H1 (cell line): ENCODE data around the gene TYW1B. TPM values are rescaled to one million over a fixed set of nuclear protein-coding genes. Genes with fewer than 3 reads are reported as not detected.
"Not testable (repeated sequence)": the region's sequence is repeated elsewhere in the genome, so short reads cannot be mapped to it uniquely, and the experiment has no call there.

Experiments
- CTCF ChIA-PET: fragments of 300-600 bp; sonication (Branson Sonifier 250); formaldehyde crosslinking; loops from one replicate; lab custom pipeline; 2021; ENCODE audit not compliant: partially characterized antibody; lab: Charles Lee
- POLR2A ChIA-PET: fragments of 300-600 bp; sonication (Branson Sonifier 250); formaldehyde crosslinking; loops from one replicate; lab custom pipeline; 2021; ENCODE audit warnings: inconsistent platforms; ENCODE audit not compliant: partially characterized antibody; lab: Charles Lee
- DNase-seq, 2 experiments: peaks; one replicate each; pipeline versions ENCODE4 v3.0.0 to v3.0.0-alpha.2; 2010 to 2022; ENCODE audit warnings: low spot score in 2 of 2, low read depth in 1 of 2, mixed read lengths in 1 of 2
- FAIRE-seq: peaks from 2 replicates; lab custom pipeline; 2011; peaks lifted over from hg19 to GRCh38; lab: Jason Lieb, UNC
- H2AFZ ChIP-seq: 2 replicates; pipeline ENCODE4 v1.8.1; 2012; ENCODE audit warnings: low read length, inconsistent platforms
- H2AK5ac ChIP-seq: 2 replicates; pipeline ENCODE4 v1.6.1; 2013; ENCODE audit warnings: low read depth, low read length
- H2BK120ac ChIP-seq: replicated peaks from 2 replicates; pipeline ENCODE3; 2013; ENCODE audit warnings: low read depth, low read length, inconsistent platforms
- H2BK12ac ChIP-seq: 2 replicates; pipeline ENCODE4 v1.6.1; 2013; ENCODE audit warnings: low read depth, low read length
- H2BK15ac ChIP-seq: 2 replicates; pipeline ENCODE4 v1.6.1; 2013; ENCODE audit warnings: low read length
- H2BK20ac ChIP-seq: 2 replicates; pipeline ENCODE4 v1.6.1; 2013; ENCODE audit warnings: low read length
- H2BK5ac ChIP-seq: 2 replicates; pipeline ENCODE4 v1.6.1; 2013; ENCODE audit warnings: low read depth, low read length
- H3K14ac ChIP-seq: 2 replicates; pipeline ENCODE4 v1.6.1; 2013; ENCODE audit warnings: inconsistent platforms; ENCODE audit not compliant: insufficient read length
- H3K18ac ChIP-seq: 2 replicates; pipeline ENCODE4 v1.6.1; 2013; ENCODE audit warnings: low read length; ENCODE audit errors: extremely low read depth
- H3K23ac ChIP-seq: 2 replicates; pipeline ENCODE4 v1.6.1; 2013; ENCODE audit warnings: inconsistent platforms; ENCODE audit not compliant: insufficient read length
- H3K23me2 ChIP-seq: 2 replicates; pipeline ENCODE4 v1.6.1; 2013; ENCODE audit warnings: low read depth, low read length
- H3K27ac ChIP-seq: 2 replicates; pipeline ENCODE4 v1.6.1; 2011; ENCODE audit warnings: low read depth, low read length, inconsistent platforms
- H3K27me3 ChIP-seq, 4 experiments: replicated peaks in 1 of 4; 1 replicate in 1 of 4; 2 replicates in 3 of 4; pipeline versions ENCODE4 v1.6.1 to v1.8.1; 2011 to 2013; ENCODE audit warnings: low read length in 3 of 4, mild to moderate bottlenecking in 3 of 4, inconsistent platforms in 2 of 4, mixed read lengths in 2 of 4, moderate library complexity in 1 of 4; ENCODE audit not compliant: control insufficient read depth in 3 of 4, insufficient read depth in 3 of 4; ENCODE audit errors: extremely low read depth in 1 of 4
- H3K36me3 ChIP-seq, 4 experiments: 2 replicates each; pipeline versions ENCODE4 v1.6.1 to v1.8.1; 2011 to 2013; ENCODE audit warnings: mild to moderate bottlenecking in 4 of 4, low read length in 3 of 4, moderate library complexity in 2 of 4, control low read depth in 1 of 4, inconsistent platforms in 1 of 4; ENCODE audit not compliant: insufficient read depth in 4 of 4, control insufficient read depth in 2 of 4
- H3K4ac ChIP-seq: replicated peaks from 2 replicates; pipeline ENCODE3; 2013; ENCODE audit warnings: low read length, low read depth, mixed read lengths, inconsistent platforms; ENCODE audit not compliant: insufficient read length
- H3K4me1 ChIP-seq, 4 experiments: replicated peaks in 1 of 4; 1 replicate in 1 of 4; 2 replicates in 3 of 4; pipeline versions ENCODE4 v1.6.1 to v1.8.1; 2011 to 2013; ENCODE audit warnings: low read length in 3 of 4, inconsistent platforms in 2 of 4, mixed read lengths in 1 of 4; ENCODE audit not compliant: insufficient read depth in 4 of 4, control insufficient read depth in 3 of 4
- H3K4me2 ChIP-seq, 2 experiments: 2 replicates each; pipeline versions ENCODE4 v1.6.1 to v1.8.1; 2011 to 2013; ENCODE audit warnings: low read depth in 2 of 2, low read length in 2 of 2, control low read depth in 1 of 2, inconsistent platforms in 1 of 2, mild to moderate bottlenecking in 1 of 2; ENCODE audit not compliant: insufficient read depth in 1 of 2
- H3K4me3 ChIP-seq, 4 experiments: fragments of 200-600, 300-600 bp in 1 of 4; sonication (generic), shearing (Covaris generic), sonication (Bioruptor Twin) in 1 of 4; 2 replicates each; pipeline versions ENCODE4 v1.5.1 to v1.8.1; 2011 to 2016; ENCODE audit warnings: low read length in 4 of 4, low read depth in 3 of 4, control low read depth in 2 of 4, inconsistent platforms in 2 of 4, mild to moderate bottlenecking in 2 of 4, mixed read lengths in 1 of 4, moderate library complexity in 1 of 4; ENCODE audit not compliant: insufficient read depth in 2 of 4; ENCODE audit errors: extremely low read depth in 1 of 4
- H3K56ac ChIP-seq: replicated peaks from 2 replicates; pipeline ENCODE3; 2013; ENCODE audit warnings: low read depth, mild to moderate bottlenecking, mixed read lengths, low read length, inconsistent platforms; ENCODE audit not compliant: insufficient read length
- H3K79me1 ChIP-seq: 2 replicates; pipeline ENCODE4 v1.6.1; 2013; ENCODE audit warnings: low read depth, low read length, control low read depth
- H3K79me2 ChIP-seq, 2 experiments: 2 replicates each; pipeline versions ENCODE4 v1.6.1 to v1.8.1; 2012 to 2013; ENCODE audit warnings: low read length in 2 of 2, mild to moderate bottlenecking in 2 of 2, inconsistent platforms in 1 of 2; ENCODE audit not compliant: insufficient read depth in 2 of 2, control insufficient read depth in 1 of 2
- H3K9ac ChIP-seq, 4 experiments: replicated peaks in 1 of 4; 1 replicate in 1 of 4; 2 replicates in 3 of 4; pipeline versions ENCODE4 v1.6.1 to v1.8.1; 2011 to 2013; ENCODE audit warnings: low read depth in 3 of 4, low read length in 3 of 4, control low read depth in 2 of 4, mild to moderate bottlenecking in 2 of 4, moderate library complexity in 2 of 4, inconsistent platforms in 1 of 4; ENCODE audit errors: extremely low read depth in 1 of 4
- H3K9me3 ChIP-seq, 2 experiments: 2 replicates each; pipeline versions ENCODE4 v1.6.1 to v1.8.1; 2012 to 2013; ENCODE audit warnings: mild to moderate bottlenecking in 2 of 2, moderate library complexity in 2 of 2, control low read depth in 1 of 2, inconsistent platforms in 1 of 2, low read depth in 1 of 2, low read length in 1 of 2, mixed read lengths in 1 of 2; ENCODE audit not compliant: insufficient read depth in 2 of 2
- H4K20me1 ChIP-seq, 2 experiments: replicated peaks in 1 of 2; 2 replicates each; pipeline versions ENCODE3 to v1.8.1; 2011 to 2013; ENCODE audit warnings: inconsistent platforms in 2 of 2, low read length in 2 of 2, mild to moderate bottlenecking in 1 of 2; ENCODE audit not compliant: insufficient read depth in 2 of 2, control insufficient read depth in 1 of 2
- H4K5ac ChIP-seq: 2 replicates; pipeline ENCODE4 v1.6.1; 2013; ENCODE audit warnings: low read length, low read depth, mixed read lengths, inconsistent platforms; ENCODE audit not compliant: insufficient read length
- H4K8ac ChIP-seq: 2 replicates; pipeline ENCODE4 v1.8.0; 2013; ENCODE audit warnings: mild to moderate bottlenecking, moderate library complexity, low read length, inconsistent platforms; ENCODE audit not compliant: insufficient read depth; ENCODE audit errors: extremely low read depth
- H4K91ac ChIP-seq: replicated peaks from 2 replicates; pipeline ENCODE3; 2013; ENCODE audit warnings: low read length, mixed read lengths, inconsistent platforms; ENCODE audit not compliant: insufficient read length
- WGBS, 2 experiments: shearing (Covaris generic) in 1 of 2; methylation state at CpG; one replicate each; pipeline versions ENCODE4 v1.1.6 to v1.1.7; 2013 to 2015; ENCODE audit warnings: low lambda C conversion rate in 2 of 2, mixed read lengths in 2 of 2, inconsistent platforms in 1 of 2, low coverage in 1 of 2, missing lambda C conversion rate in 1 of 2; ENCODE audit not compliant: insufficient replicate concordance in 2 of 2, insufficient coverage in 1 of 2, insufficient read length in 1 of 2; ENCODE audit errors: extremely low coverage in 1 of 2, missing lambda C conversion rate in 1 of 2; 5-methylcytosine and 5-hydroxymethylcytosine counted together
- polyA plus RNA-seq, 7 experiments: library from polyadenylated mRNA; depleted of rRNA in 3 of 7; stranded (reverse) in 5 of 7; unstranded in 2 of 7; fragments of >200 nt in 5 of 7; fragments of 200-250 nt in 2 of 7; gene quantifications; 1 replicate in 5 of 7; 2 replicates in 1 of 7; 4 replicates in 1 of 7; pipeline versions ENCODE4 v1.2.1 to v1.2.3, GENCODE V29; 2011 to 2013; ENCODE audit warnings: missing spikeins in 2 of 7, mixed read lengths in 2 of 7
- total RNA-seq: library from RNA; stranded (reverse); fragmentation: NEBNext Ultra II Directional; extraction: Animal tissue kit (Norgen Biotek cat#: 25700); gene quantifications from 2 replicates; pipeline ENCODE4 v1.2.1, GENCODE V29; 2021

Gene TYW1B
- total and polyA plus RNA-seq, 2 of the 8 experiments (the other 6 are each of a cell fraction or from before 2014, with no cell fraction given), result 6.8 to 12.6 TPM

DNA sequence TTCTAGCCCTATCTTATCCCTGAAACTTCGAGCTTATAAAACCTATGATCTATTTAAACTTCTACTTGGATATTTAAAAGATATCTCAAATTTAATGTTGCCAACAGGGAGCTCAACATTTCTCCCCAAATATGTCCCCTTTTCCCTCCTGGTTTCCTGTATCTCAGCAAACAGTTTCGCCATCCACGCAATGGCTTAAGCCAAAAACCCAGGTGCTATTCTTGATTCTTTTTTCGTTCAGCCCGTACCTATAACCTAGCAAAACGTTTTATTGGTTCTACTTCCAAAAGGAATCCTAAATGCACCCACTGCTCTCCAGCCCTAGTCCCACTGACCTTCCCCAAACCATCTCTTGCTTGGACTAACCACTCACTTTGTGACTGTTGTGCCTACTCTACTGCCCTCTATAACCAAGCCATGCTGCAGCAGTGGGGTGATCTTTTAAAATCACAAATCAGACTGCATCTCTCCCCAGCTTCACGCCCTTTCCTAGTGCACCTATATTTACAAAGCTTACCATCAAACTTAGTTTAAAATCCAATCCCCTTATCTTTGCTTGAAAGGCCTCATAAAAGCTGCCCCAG is 201.5 kb downstream of the TYW1B start:
- H2BK20ac ChIP-seq, H3K27me3 ChIP-seq, H3K79me2 ChIP-seq, H2AFZ ChIP-seq, H4K20me1 ChIP-seq, H3K23ac ChIP-seq, H4K5ac ChIP-seq, H2BK12ac ChIP-seq, POLR2A ChIA-PET, H3K14ac ChIP-seq, H2BK120ac ChIP-seq, H3K9me3 ChIP-seq, H3K23me2 ChIP-seq, H2AK5ac ChIP-seq, H3K36me3 ChIP-seq, H3K27ac ChIP-seq, H3K4me3 ChIP-seq, H4K8ac ChIP-seq, H4K91ac ChIP-seq, H3K4me1 ChIP-seq, H3K4me2 ChIP-seq, H3K4ac ChIP-seq, H2BK15ac ChIP-seq, H3K56ac ChIP-seq, H2BK5ac ChIP-seq, H3K18ac ChIP-seq, H3K9ac ChIP-seq, DNase-seq, H3K79me1 ChIP-seq: not testable (repeated sequence)
- CTCF ChIA-PET, result interaction anchor here (0.6 to 0.8 kb wide), 2 partner anchors 250 to 874 kb away, joined by 3 read pairs; no protein-coding TSS in a partner anchor
- FAIRE-seq, result peak; percentile 36
- 86% methylated on average over 6 of the region's 7 CpGs; no CpG with 5 or more reads in 1 of the 2 experiments for WGBS, 2 experiments
